Chondrocyte (in vitro differentiated cells): Measurements from ENCODE around the gene RNF166. TPM values are rescaled to one million over a fixed set of nuclear protein-coding genes. Genes with fewer than 3 reads are reported as not detected.

Experiments
- DNase-seq: peaks from one replicate; pipeline ENCODE4 v3.0.0; 2021; ENCODE audit warnings: mixed read lengths, low spot score
- H3K27ac Mint-ChIP-seq: one replicate; pipeline ENCODE4 v1.8.0; 2021; ENCODE audit warnings: mild to moderate bottlenecking, moderate library complexity, mixed read lengths; ENCODE audit not compliant: unreplicated experiment
- H3K27me3 Mint-ChIP-seq: 2 replicates; pipeline ENCODE4 v1.8.0; 2021; ENCODE audit warnings: low read depth, mixed read lengths
- H3K36me3 Mint-ChIP-seq: 2 replicates; pipeline ENCODE4 v1.8.0; 2021; ENCODE audit warnings: low read depth, mixed read lengths
- H3K4me1 Mint-ChIP-seq: 2 replicates; pipeline ENCODE4 v1.8.0; 2021; ENCODE audit warnings: low read depth, mild to moderate bottlenecking, mixed read lengths
- H3K4me3 Mint-ChIP-seq: one replicate; pipeline ENCODE4 v1.8.0; 2021; ENCODE audit warnings: mild to moderate bottlenecking, moderate library complexity, mixed read lengths; ENCODE audit not compliant: unreplicated experiment
- H3K9me3 Mint-ChIP-seq: 2 replicates; pipeline ENCODE4 v1.8.0; 2021; ENCODE audit warnings: low read depth, mixed read lengths
- CTCF ChIP-seq: fragments of 200-600 bp; sonication (generic); IDR thresholded peaks from 2 replicates; pipeline ENCODE4 v1.5.0; 2021; ENCODE audit warnings: antibody characterized with exemption, mild to moderate bottlenecking, moderate library complexity
- total RNA-seq: library from RNA; stranded (reverse); gene quantifications from 3 replicates; pipeline ENCODE4 v1.2.1, GENCODE V29; 2021

The RNF166 gene
- total RNA-seq, 1 donor from 2014 or later: 12.8 TPM

DNA sequence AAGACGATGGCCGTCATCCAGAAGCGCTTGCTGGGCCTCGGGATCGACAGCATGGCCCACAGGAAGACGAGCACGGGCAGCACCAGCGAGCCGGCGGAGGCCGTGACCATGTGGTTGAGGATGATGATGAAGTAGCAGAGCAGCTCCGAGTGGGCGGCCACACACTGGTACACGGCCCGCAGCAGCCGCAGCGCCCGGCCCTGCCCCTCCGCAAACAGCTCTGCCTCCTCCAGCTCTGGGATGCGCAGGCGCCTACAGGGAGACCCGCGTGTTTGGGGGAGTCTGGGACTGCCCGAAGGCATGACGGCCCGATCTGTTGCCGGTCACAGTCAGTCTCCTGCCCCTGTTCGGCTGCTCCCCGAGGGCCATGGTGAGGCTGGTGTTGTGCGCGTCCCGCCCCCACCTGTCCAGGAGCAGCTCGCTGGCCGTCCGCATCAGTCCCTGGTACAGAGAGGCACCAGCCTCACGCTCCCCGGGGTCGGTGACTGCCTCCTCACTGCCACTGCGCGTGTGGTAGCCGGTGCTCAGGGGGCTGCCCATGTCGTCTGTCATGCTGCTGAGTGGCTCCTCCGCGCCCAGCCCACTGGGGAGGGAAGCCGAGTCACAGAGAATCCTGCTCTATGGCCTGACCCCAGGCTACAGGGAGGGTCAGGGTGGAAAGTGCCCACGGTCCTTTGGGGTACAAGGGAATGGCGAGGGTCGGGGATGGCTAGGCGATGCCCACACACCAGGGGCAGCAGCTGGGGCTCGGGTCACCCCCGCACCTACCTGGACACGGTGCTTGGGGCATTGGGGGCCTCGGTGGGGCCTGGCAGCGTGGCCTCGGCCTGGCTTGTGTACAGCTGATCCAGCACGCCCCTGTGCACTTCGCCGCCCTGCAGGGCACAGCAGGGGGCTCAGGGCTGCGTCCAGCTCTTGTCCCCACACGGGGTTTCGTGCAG is 15.9 kb upstream of the RNF166 start:
- Mint-ChIP-seq H3K4me3 (no peak overlapping the region), H3K4me1 (no peaks in the 10 kb centered on the region), H3K27ac (no peak overlapping the region), H3K9me3 (no peaks in the 10 kb centered on the region), H3K27me3 (no peaks in the 10 kb centered on the region), H3K36me3 (peaks cover 27% of the 10 kb centered on the region)
- DNase-seq: no peak
- TF ChIP-seq CTCF: no peak

DNA sequence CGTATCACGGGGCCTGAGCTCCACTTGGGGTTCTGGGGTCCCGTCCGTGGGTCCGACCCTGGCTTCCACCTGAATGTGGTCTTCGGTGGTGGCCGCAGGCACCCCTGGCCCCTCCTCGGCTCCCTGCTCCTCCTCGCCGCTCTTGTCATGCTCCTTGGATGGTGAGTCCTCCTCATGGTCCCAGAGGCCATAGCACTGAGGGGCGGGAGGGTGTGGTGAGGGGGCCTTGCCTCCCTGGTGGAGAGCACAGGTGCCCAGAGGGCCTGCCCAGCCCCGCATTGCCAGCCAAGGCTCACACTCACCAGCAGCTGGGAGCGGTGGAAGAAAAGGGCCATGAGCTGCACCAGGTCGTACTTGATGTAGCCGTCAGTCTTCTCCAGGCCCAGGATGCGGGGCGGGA is 15.0 kb upstream of the RNF166 start:
- Mint-ChIP-seq H3K9me3 (no peaks in the 10 kb centered on the region), H3K27ac (no peak overlapping the region), H3K4me1 (no peaks in the 10 kb centered on the region), H3K36me3 (peaks cover 27% of the 10 kb centered on the region), H3K4me3 (no peak overlapping the region), H3K27me3 (no peaks in the 10 kb centered on the region)
- TF ChIP-seq CTCF: no peak
- no peak for DNase-seq

DNA sequence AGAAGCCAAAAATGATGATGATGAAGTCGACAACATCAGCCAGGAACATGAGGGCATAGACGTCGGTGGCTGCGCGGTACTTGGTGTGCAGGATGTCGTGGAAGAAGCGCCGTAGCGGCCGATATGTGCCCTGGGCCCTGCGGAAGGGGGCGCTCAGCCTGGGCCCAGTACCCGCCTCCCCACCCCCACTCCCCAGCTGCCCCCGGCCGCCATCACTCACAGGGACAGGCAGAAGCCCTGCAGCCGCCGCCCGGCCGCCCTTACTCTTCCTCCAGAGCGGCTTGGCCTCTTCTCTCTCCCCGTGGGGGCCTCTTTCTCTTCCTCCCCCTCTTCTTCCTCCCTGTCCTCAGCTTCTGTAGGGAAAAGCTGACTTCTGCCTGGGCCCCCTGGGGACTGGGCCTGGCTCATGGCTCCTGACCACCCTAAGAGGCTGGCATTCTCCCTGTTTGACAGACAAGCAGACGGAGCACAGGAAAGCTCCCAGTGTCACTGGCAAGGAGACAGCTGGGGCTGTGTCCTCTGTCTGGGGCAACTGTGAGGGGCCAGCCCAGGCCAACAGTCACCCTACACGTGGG is 14.3 kb upstream of the RNF166 start:
- Mint-ChIP-seq H3K4me3 (no peak overlapping the region), H3K4me1 (no peaks in the 10 kb centered on the region), H3K27ac (no peak overlapping the region), H3K9me3 (no peaks in the 10 kb centered on the region), H3K36me3 (peaks cover 24% of the 10 kb centered on the region), H3K27me3 (no peaks in the 10 kb centered on the region)
- DNase-seq: no peak
- no peak for TF ChIP-seq CTCF

GRCh38 chr16:88719933-88720296 is 13.7 kb upstream of the RNF166 start:
- DNase-seq: no peak
- Mint-ChIP-seq H3K36me3 (peaks cover 24% of the 10 kb centered on the region), H3K4me1 (no peaks in the 10 kb centered on the region), H3K27me3 (no peaks in the 10 kb centered on the region), H3K27ac (no peak overlapping the region), H3K9me3 (no peaks in the 10 kb centered on the region), H3K4me3 (no peak overlapping the region)
- TF ChIP-seq CTCF: no peak

DNA sequence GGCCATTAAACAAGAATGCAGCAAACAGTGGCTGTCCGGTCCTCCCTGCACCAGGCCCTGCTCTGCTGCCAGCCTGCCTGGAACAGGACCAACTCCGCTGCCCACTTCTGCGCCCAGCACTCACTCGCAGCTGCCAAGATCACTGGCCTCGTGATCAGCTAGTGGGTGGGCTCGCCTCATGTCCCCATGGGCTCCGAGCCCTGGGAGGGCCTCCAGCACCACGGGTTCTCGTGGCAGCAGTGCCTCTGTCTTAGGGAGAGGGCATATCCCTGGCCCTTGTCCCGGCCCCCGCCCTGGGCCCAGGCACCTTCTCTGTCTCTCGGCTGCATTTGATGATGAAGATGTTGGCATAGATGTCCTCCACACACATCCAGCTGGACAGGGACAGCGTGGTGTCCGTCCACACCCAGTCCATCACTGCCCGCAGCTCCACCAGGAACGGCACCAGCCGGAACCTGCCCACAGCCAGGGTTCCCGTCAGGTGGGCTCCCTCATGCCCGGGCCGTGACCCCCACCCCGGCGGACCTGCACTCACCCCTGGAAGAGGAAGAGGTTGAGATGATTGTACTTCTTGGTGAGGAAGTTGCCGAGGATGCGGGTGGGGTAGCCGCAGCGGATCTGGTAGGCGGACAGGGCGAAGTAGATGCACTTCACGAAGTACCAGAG is 13.2 kb upstream of the RNF166 start:
- Mint-ChIP-seq H3K36me3 (peaks cover 21% of the 10 kb centered on the region), H3K27me3 (no peaks in the 10 kb centered on the region), H3K9me3 (no peaks in the 10 kb centered on the region), H3K4me3 (no peak overlapping the region), H3K4me1 (no peaks in the 10 kb centered on the region), H3K27ac (no peak overlapping the region)
- no peak for DNase-seq
- no peak for TF ChIP-seq CTCF
